D721Med (cell line): Measurements from ENCODE around the gene CSF2.
"Not testable (repeated sequence)": the region's sequence is repeated elsewhere in the genome, so short reads cannot be mapped to it uniquely, and the experiment has no call there.

ENCODE experiments used
- DNase-seq: peaks from one replicate; pipeline ENCODE4 v3.0.0; 2011; ENCODE audit warnings: low spot score; ENCODE audit not compliant: insufficient read length
- FAIRE-seq: peaks from 2 replicates; lab custom pipeline; 2011; peaks lifted over from hg19 to GRCh38; lab: Jason Lieb, UNC
- CTCF ChIP-seq: IDR thresholded peaks from 2 replicates; pipeline ENCODE4 v1.5.1; 2012; ENCODE audit warnings: mild to moderate bottlenecking, control low read depth; ENCODE audit not compliant: insufficient read depth; ENCODE audit errors: missing control alignments

Gene CSF2

GRCh38 chr5:132110195-132110594, 36.6 kb downstream of the CSF2 start:
- DNase-seq: no peak
- FAIRE-seq: no peak
- no peak for TF ChIP-seq CTCF

GRCh38 chr5:132110930-132111329, 37.3 kb downstream of the CSF2 start:
- no peak for TF ChIP-seq CTCF
- DNase-seq: no peak
- no peak for FAIRE-seq

GRCh38 chr5:132112111-132112510, 38.5 kb downstream of the CSF2 start:
- no peak for TF ChIP-seq CTCF
- FAIRE-seq (no peak), DNase-seq (no peak)

- no peak for TF ChIP-seq CTCF
- DNase-seq (no peak), FAIRE-seq (no peak)
Observed at GRCh38 chr5:132114150-132115121, 40.8 kb downstream of the CSF2 start.

- FAIRE-seq: no peak
- TF ChIP-seq CTCF: no peak
- no peak for DNase-seq
Observed at GRCh38 chr5:132115375-132115774, 41.8 kb downstream of the CSF2 start.

- DNase-seq: no peak
- FAIRE-seq: no peak
- TF ChIP-seq CTCF: no peak
Observed at GRCh38 chr5:132116072-132116471, 42.5 kb downstream of the CSF2 start.

GRCh38 chr5:132116909-132117489, 43.4 kb downstream of the CSF2 start:
- not testable (repeated sequence) for FAIRE-seq, DNase-seq

- not testable (repeated sequence) for FAIRE-seq, DNase-seq
Observed at GRCh38 chr5:132120717-132121116, 47.1 kb downstream of the CSF2 start.

- not testable (repeated sequence) for FAIRE-seq
Observed at GRCh38 chr5:132122971-132123370, 49.4 kb downstream of the CSF2 start.

GRCh38 chr5:132123578-132123977, 50.0 kb downstream of the CSF2 start:
- DNase-seq, FAIRE-seq: not testable (repeated sequence)

More at GRCh38 chr5:132122971-132123370, 49.4 kb downstream of the CSF2 start:
- DNase-seq: not testable (repeated sequence)
